Loucy (cell line): ENCODE results near the gene EFHC2.
A peak's percentile ranks its signal among the peaks of the same experiment; 100 is the strongest.

Source experiments
- H2AFZ ChIP-seq: fragments of 200-600 bp; sonication (generic); 2 replicates; pipeline ENCODE4 v1.6.0; 2016; ENCODE audit warnings: antibody characterized with exemption, mild to moderate bottlenecking, low read length, moderate library complexity
- H3F3A ChIP-seq: fragments of 200-600 bp; 2 replicates; pipeline ENCODE4 v1.6.0; 2016; ENCODE audit warnings: antibody characterized with exemption, low read depth, mild to moderate bottlenecking
- H3K27me3 ChIP-seq: fragments of 200-600 bp; sonication (generic); 2 replicates; pipeline ENCODE4 v1.6.1; 2014; ENCODE audit warnings: low read length, mild to moderate bottlenecking; ENCODE audit not compliant: insufficient read depth, poor library complexity, severe bottlenecking
- H3K36me3 ChIP-seq: fragments of 200-600 bp; sonication (generic); 2 replicates; pipeline ENCODE4 v1.6.1; 2016; ENCODE audit warnings: low read length; ENCODE audit not compliant: insufficient read depth
- H3K4me1 ChIP-seq: fragments of 200-600 bp; sonication (generic); 2 replicates; pipeline ENCODE4 v1.5.1; 2014; ENCODE audit warnings: low read length, mild to moderate bottlenecking; ENCODE audit not compliant: insufficient read depth, poor library complexity, severe bottlenecking
- H3K4me2 ChIP-seq: fragments of 200-600 bp; sonication (generic); 2 replicates; pipeline ENCODE4 v1.6.0; 2014; ENCODE audit warnings: antibody characterized with exemption, low read length, low read depth, mild to moderate bottlenecking; ENCODE audit not compliant: poor library complexity, severe bottlenecking
- H3K4me3 ChIP-seq: fragments of 200-600 bp; sonication (generic); 2 replicates; pipeline ENCODE4 v1.5.1; 2014; ENCODE audit warnings: low read length, mild to moderate bottlenecking, mixed read lengths; ENCODE audit not compliant: poor library complexity, severe bottlenecking
- H3K79me2 ChIP-seq: fragments of 200-600 bp; sonication (generic); 2 replicates; pipeline ENCODE4 v1.6.1; 2014; ENCODE audit warnings: low read length; ENCODE audit not compliant: insufficient read depth
- H3K9ac ChIP-seq: fragments of 200-600 bp; sonication (generic); 2 replicates; pipeline ENCODE4 v1.6.0; 2014; ENCODE audit warnings: mild to moderate bottlenecking, low read depth, low read length, moderate library complexity; ENCODE audit not compliant: poor library complexity, severe bottlenecking
- H3K9me2 ChIP-seq: fragments of 200-600 bp; sonication (generic); replicated peaks from 2 replicates; pipeline ENCODE4 v1.6.1; 2016; ENCODE audit warnings: low read depth, low read length, mixed read lengths
- H3K9me3 ChIP-seq: fragments of 200-600 bp; sonication (generic); 2 replicates; pipeline ENCODE4 v1.6.1; 2014; ENCODE audit warnings: mild to moderate bottlenecking, antibody characterized with exemption, low read length, low read depth; ENCODE audit not compliant: insufficient read depth
- H4K20me1 ChIP-seq: fragments of 200-600 bp; sonication (generic); 2 replicates; pipeline ENCODE4 v1.6.0; 2014; ENCODE audit warnings: antibody characterized with exemption, low read length, mild to moderate bottlenecking; ENCODE audit not compliant: insufficient read depth, poor library complexity, severe bottlenecking
- EZH2phosphoT487 ChIP-seq: fragments of 200-600 bp; IDR thresholded peaks from 2 replicates; pipeline ENCODE4 v1.6.1; 2018; ENCODE audit warnings: antibody characterized with exemption, mild to moderate bottlenecking, moderate library complexity, borderline replicate concordance
- TF ChIP-seq, protein P1 (sequence below): fragments of 200-600 bp; sonication (generic); conservative IDR thresholded peaks from 2 replicates; pipeline ENCODE4 v1.5.1; 2014; ENCODE audit warnings: mild to moderate bottlenecking, antibody characterized with exemption, low read length

The EFHC2 gene

DNA sequence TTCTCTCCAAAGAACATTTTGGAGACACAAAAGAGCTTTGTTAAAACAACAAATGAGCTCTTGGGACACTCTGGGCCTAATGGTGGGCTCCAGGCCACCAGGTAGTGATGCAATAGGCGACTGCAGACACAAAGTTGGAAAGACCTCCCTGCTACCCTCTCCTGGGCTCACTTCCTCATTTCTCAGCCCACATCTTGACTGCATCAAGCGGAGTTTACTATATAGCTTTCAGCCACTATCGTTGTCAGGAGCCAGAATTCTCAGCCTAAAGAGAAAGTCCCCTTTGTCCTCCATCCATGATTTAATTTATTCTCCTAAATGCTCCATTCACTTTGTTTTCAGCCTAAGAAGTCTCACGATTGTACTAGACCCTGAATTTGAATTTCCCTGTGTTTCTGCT is 114.9 kb downstream of the EFHC2 start:
- Histone ChIP-seq H4K20me1 (no peaks in the 10 kb centered on the region), H3K9me3 (no peaks in the 10 kb centered on the region), H3K9me2 (no peaks in the 10 kb centered on the region), H3K27me3 (no peaks in the 10 kb centered on the region), H3K4me2 (no peak overlapping the region), H3K79me2 (no peaks in the 10 kb centered on the region), H3K36me3 (no peaks in the 10 kb centered on the region), H2AFZ (no peak overlapping the region), H3K4me3 (no peak overlapping the region), H3F3A (no peaks in the 10 kb centered on the region), H3K9ac (no peak overlapping the region), H3K4me1 (no peaks in the 10 kb centered on the region)
- TF ChIP-seq, protein P1, sequence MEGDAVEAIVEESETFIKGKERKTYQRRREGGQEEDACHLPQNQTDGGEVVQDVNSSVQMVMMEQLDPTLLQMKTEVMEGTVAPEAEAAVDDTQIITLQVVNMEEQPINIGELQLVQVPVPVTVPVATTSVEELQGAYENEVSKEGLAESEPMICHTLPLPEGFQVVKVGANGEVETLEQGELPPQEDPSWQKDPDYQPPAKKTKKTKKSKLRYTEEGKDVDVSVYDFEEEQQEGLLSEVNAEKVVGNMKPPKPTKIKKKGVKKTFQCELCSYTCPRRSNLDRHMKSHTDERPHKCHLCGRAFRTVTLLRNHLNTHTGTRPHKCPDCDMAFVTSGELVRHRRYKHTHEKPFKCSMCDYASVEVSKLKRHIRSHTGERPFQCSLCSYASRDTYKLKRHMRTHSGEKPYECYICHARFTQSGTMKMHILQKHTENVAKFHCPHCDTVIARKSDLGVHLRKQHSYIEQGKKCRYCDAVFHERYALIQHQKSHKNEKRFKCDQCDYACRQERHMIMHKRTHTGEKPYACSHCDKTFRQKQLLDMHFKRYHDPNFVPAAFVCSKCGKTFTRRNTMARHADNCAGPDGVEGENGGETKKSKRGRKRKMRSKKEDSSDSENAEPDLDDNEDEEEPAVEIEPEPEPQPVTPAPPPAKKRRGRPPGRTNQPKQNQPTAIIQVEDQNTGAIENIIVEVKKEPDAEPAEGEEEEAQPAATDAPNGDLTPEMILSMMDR = no peak
- no peak for TF ChIP-seq EZH2phosphoT487

DNA sequence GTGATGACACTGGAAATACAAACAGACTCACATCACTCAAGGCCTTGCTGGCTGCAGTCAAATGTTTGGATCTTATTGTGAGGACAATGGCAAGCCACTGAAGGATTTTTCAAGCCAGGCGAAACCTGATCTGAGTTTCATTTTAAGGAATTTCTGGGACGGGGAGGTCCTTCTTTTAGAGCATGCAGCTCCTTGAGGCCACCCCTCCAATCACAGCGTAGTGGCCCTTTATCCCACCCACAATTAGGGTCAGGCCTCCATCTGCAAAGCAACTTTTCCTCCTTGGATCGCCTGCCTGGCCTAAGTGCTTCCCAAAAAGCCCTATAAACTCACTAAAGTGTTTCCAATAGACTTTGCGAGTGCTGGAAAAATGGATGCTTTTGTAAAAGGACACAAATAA is 115.5 kb downstream of the EFHC2 start:
- TF ChIP-seq EZH2phosphoT487 = no peak
- TF ChIP-seq, protein P1 = no peak
- H3K4me2 ChIP-seq = no peak overlapping the region
- no peaks in the 10 kb centered on the region for H3K4me1 ChIP-seq
- no peaks in the 10 kb centered on the region for H3K36me3 ChIP-seq
- peak overlapping the region; percentile 39; the same call in 1 of the 2 replicates for H2AFZ ChIP-seq
- no peaks in the 10 kb centered on the region for H3K9me2 ChIP-seq
- no peaks in the 10 kb centered on the region for H4K20me1 ChIP-seq
- no peaks in the 10 kb centered on the region for H3F3A ChIP-seq
- no peak overlapping the region for H3K9ac ChIP-seq
- no peak overlapping the region for H3K4me3 ChIP-seq
- H3K79me2 ChIP-seq = no peaks in the 10 kb centered on the region
- no peaks in the 10 kb centered on the region for H3K27me3 ChIP-seq
- no peaks in the 10 kb centered on the region for H3K9me3 ChIP-seq

DNA sequence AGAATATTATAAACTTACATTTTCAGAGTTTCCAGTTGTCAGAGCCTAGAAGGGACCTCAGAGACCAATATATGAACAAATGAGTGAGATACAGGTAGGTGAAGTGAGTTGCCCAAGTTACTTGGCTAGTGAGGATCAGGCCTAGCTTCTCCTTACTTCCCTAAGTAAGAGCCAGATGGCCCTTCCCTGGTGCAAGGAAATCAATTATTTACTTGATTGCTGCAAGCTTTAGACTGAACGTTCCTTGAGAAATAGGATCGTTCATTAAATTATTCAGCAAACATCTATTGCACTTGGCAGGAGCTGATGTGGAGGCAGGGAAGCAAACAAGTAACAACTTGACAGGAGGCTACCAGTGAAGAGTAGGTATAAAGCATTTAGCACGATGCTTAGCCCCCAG is 117.8 kb downstream of the EFHC2 start:
- Histone ChIP-seq H3K79me2 (no peaks in the 10 kb centered on the region), H3K9me3 (no peaks in the 10 kb centered on the region), H3K27me3 (no peaks in the 10 kb centered on the region), H3K4me2 (no peak overlapping the region), H3K9me2 (no peaks in the 10 kb centered on the region), H2AFZ (no peak overlapping the region), H4K20me1 (no peaks in the 10 kb centered on the region), H3K4me1 (no peaks in the 10 kb centered on the region), H3K9ac (no peak overlapping the region), H3K4me3 (no peak overlapping the region), H3F3A (no peaks in the 10 kb centered on the region), H3K36me3 (no peaks in the 10 kb centered on the region)
- TF ChIP-seq, protein P1 = no peak
- no peak for TF ChIP-seq EZH2phosphoT487
